Peyer's patch (tissue), 4 donors: ENCODE measurements around the gene ING3.

ENCODE experiments used
- POLR2A ChIP-seq, 2 donors: fragments of 450-650 bp; IDR thresholded peaks; one replicate each; pipeline ENCODE4 v1.5.1; 2017; ENCODE audit warnings: antibody characterized with exemption in 2 of 2, mild to moderate bottlenecking in 2 of 2, moderate library complexity in 2 of 2
- TF ChIP-seq, protein P1 (sequence below), 6 experiments: fragments of 450-650 bp in 4 of 6; fragments of 200-600 bp in 2 of 6; sonication (generic) in 1 of 6; IDR thresholded peaks; one replicate each; pipeline ENCODE4 v1.5.1; 2017 to 2019; ENCODE audit warnings: antibody characterized with exemption in 6 of 6, mild to moderate bottlenecking in 3 of 6, moderate library complexity in 1 of 6

DNA sequence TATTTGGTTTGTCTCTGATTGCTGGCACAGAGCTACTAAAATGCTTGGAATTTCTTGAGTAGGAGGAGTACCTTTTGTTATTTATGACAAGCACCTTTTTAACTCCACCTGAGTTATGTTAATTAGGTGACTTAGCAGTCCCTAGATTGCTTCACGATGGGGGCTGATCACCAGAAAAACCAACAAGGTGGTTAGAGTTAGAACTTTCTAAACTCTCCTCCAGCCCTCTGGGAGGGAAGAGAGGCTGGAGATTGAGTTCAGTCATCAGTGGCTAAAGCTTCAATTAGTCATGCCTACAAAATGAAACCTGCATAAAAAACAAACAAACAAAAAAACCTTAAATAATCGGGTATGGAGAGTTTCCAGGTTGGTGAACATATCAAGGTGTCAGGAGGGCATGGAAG lies 23.6 kb upstream of the ING3 start:
- TF ChIP-seq POLR2A (IDR thresholded peaks at IDR 0.05): no peak
- TF ChIP-seq, protein P1, sequence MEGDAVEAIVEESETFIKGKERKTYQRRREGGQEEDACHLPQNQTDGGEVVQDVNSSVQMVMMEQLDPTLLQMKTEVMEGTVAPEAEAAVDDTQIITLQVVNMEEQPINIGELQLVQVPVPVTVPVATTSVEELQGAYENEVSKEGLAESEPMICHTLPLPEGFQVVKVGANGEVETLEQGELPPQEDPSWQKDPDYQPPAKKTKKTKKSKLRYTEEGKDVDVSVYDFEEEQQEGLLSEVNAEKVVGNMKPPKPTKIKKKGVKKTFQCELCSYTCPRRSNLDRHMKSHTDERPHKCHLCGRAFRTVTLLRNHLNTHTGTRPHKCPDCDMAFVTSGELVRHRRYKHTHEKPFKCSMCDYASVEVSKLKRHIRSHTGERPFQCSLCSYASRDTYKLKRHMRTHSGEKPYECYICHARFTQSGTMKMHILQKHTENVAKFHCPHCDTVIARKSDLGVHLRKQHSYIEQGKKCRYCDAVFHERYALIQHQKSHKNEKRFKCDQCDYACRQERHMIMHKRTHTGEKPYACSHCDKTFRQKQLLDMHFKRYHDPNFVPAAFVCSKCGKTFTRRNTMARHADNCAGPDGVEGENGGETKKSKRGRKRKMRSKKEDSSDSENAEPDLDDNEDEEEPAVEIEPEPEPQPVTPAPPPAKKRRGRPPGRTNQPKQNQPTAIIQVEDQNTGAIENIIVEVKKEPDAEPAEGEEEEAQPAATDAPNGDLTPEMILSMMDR (IDR thresholded peaks at IDR 0.05): no peak
